AG09309 (cell line): ENCODE measurements around the gene SHMT2.

ENCODE experiments used
- DNase-seq: peaks from one replicate; pipeline ENCODE4 v3.0.0-alpha.2; 2010; ENCODE audit warnings: low read depth
- H3K4me3 ChIP-seq: 2 replicates; pipeline ENCODE4 v1.5.1; 2011; ENCODE audit warnings: mild to moderate bottlenecking, low read depth, low read length, moderate library complexity; ENCODE audit not compliant: control insufficient read depth
- CTCF ChIP-seq: IDR thresholded peaks from 2 replicates; pipeline ENCODE4 v1.5.1; 2011; ENCODE audit warnings: mild to moderate bottlenecking, low read depth, low read length, inconsistent platforms; ENCODE audit not compliant: insufficient read depth, control insufficient read depth; ENCODE audit errors: missing control alignments

The SHMT2 gene

GRCh38 chr12:57192920-57193319 lies 36.6 kb upstream of the SHMT2 start:
- no peak for TF ChIP-seq CTCF
- DNase-seq: no peak
- no peak overlapping the region for H3K4me3 ChIP-seq

GRCh38 chr12:57193706-57194245 lies 35.7 kb upstream of the SHMT2 start:
- H3K4me3 ChIP-seq: no peak overlapping the region
- DNase-seq: no peak
- TF ChIP-seq CTCF: no peak

GRCh38 chr12:57194253-57194652 lies 35.3 kb upstream of the SHMT2 start:
- DNase-seq: no peak
- no peak overlapping the region for H3K4me3 ChIP-seq
- TF ChIP-seq CTCF: no peak

GRCh38 chr12:57195186-57195585 lies 34.3 kb upstream of the SHMT2 start:
- H3K4me3 ChIP-seq: no peak overlapping the region
- no peak for TF ChIP-seq CTCF
- DNase-seq: no peak

- TF ChIP-seq CTCF: no peak
- DNase-seq: no peak
- no peak overlapping the region for H3K4me3 ChIP-seq
These were observed 33.7 kb upstream of the SHMT2 start for GRCh38 chr12:57195611-57196371.

- no peak for TF ChIP-seq CTCF
- DNase-seq: no peak
- no peak overlapping the region for H3K4me3 ChIP-seq
These were observed 33.1 kb upstream of the SHMT2 start for GRCh38 chr12:57196439-57196838.
